Neural crest cell (in vitro differentiated cells): ENCODE results near the gene ZNF264. TPM values are rescaled to one million over a fixed set of nuclear protein-coding genes. Genes with fewer than 3 reads are reported as not detected.
"Not testable (repeated sequence)": the region's sequence is repeated elsewhere in the genome, so short reads cannot be mapped to it uniquely, and the experiment has no call there.

Experiments used
- DNase-seq: peaks from one replicate; pipeline ENCODE4 v3.0.0; 2021; ENCODE audit warnings: low read depth, mixed read lengths, low spot score
- H3K27ac Mint-ChIP-seq: one replicate; pipeline ENCODE4 v1.8.0; 2021; ENCODE audit warnings: mild to moderate bottlenecking, mixed read lengths; ENCODE audit not compliant: unreplicated experiment
- H3K27me3 Mint-ChIP-seq: 2 replicates; pipeline ENCODE4 v1.8.0; 2021; ENCODE audit warnings: low read depth, mild to moderate bottlenecking, mixed read lengths
- H3K36me3 Mint-ChIP-seq: 2 replicates; pipeline ENCODE4 v1.8.0; 2021; ENCODE audit warnings: low read depth, mild to moderate bottlenecking, mixed read lengths
- H3K4me1 Mint-ChIP-seq: 2 replicates; pipeline ENCODE4 v1.8.0; 2021; ENCODE audit warnings: mixed read lengths
- H3K4me3 Mint-ChIP-seq: one replicate; pipeline ENCODE4 v1.8.0; 2021; ENCODE audit warnings: mild to moderate bottlenecking, mixed read lengths
- H3K9me3 Mint-ChIP-seq: 2 replicates; pipeline ENCODE4 v1.8.0; 2021; ENCODE audit warnings: mixed read lengths
- total RNA-seq: library from RNA; stranded (reverse); gene quantifications from 2 replicates; pipeline ENCODE4 v1.2.1, GENCODE V29; 2021
- TF ChIP-seq, protein P1 (sequence below): fragments of 200-600 bp; sonication (generic); conservative IDR thresholded peaks from 2 replicates; pipeline ENCODE4 v1.5.0; 2021; ENCODE audit warnings: antibody characterized with exemption, mild to moderate bottlenecking

Gene ZNF264
- total RNA-seq, 1 donor from 2014 or later: 35.9 TPM

DNA sequence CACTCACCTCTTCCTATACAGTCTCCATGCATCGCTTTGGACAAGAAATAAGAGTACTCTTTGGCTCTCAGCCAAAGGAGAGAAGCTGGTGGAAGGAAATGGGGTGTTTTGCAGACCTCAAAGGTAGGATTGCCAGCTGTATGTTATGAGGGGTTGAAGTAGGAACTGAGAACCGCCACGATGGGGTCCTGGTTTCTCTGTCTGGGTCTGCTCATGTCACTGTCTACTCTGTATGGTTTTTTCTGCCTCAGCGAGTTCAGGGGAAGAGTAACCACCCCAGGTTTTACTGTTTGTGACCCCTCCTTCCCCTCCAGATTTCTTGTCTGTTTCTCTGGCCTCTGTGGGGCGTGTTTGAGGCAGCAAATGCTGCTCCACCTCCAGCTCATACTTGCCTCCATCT, 53.2 kb downstream of the ZNF264 start:
- Mint-ChIP-seq H3K4me1 (peaks cover 21% of the 10 kb centered on the region), H3K27me3 (no peaks in the 10 kb centered on the region), H3K36me3 (peaks cover 2% of the 10 kb centered on the region), H3K9me3 (peaks cover 2% of the 10 kb centered on the region), H3K4me3 (peak overlapping the region; percentile 72), H3K27ac (peak overlapping the region; percentile 50)
- DNase-seq: no peak
- TF ChIP-seq, protein P1, sequence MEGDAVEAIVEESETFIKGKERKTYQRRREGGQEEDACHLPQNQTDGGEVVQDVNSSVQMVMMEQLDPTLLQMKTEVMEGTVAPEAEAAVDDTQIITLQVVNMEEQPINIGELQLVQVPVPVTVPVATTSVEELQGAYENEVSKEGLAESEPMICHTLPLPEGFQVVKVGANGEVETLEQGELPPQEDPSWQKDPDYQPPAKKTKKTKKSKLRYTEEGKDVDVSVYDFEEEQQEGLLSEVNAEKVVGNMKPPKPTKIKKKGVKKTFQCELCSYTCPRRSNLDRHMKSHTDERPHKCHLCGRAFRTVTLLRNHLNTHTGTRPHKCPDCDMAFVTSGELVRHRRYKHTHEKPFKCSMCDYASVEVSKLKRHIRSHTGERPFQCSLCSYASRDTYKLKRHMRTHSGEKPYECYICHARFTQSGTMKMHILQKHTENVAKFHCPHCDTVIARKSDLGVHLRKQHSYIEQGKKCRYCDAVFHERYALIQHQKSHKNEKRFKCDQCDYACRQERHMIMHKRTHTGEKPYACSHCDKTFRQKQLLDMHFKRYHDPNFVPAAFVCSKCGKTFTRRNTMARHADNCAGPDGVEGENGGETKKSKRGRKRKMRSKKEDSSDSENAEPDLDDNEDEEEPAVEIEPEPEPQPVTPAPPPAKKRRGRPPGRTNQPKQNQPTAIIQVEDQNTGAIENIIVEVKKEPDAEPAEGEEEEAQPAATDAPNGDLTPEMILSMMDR: no peak

DNA sequence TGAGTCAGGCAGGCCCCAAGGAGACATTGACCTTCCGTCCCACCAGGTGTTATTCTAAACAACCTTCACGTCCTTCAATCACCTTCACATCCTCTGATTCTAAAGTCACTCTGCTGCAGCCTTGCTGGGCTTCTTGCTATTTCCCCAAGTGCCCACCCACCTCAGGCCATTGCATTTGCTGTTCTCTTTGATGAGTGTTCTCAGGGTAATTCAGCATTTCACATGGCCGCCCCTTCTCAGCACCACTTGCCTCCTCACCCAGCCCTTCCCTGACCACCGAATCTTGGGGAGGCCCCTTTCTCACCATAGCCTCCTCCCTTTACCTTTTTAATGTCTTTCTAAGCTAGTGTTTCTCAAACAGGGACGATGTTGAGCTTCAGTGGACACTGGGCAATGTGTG, 53.8 kb downstream of the ZNF264 start:
- Mint-ChIP-seq H3K27ac (no peak overlapping the region), H3K36me3 (peaks cover 1% of the 10 kb centered on the region), H3K4me3 (peak overlapping the region; percentile 72), H3K27me3 (no peaks in the 10 kb centered on the region), H3K4me1 (peaks cover 18% of the 10 kb centered on the region), H3K9me3 (peaks cover 1% of the 10 kb centered on the region)
- no peak for DNase-seq
- TF ChIP-seq, protein P1: no peak

DNA sequence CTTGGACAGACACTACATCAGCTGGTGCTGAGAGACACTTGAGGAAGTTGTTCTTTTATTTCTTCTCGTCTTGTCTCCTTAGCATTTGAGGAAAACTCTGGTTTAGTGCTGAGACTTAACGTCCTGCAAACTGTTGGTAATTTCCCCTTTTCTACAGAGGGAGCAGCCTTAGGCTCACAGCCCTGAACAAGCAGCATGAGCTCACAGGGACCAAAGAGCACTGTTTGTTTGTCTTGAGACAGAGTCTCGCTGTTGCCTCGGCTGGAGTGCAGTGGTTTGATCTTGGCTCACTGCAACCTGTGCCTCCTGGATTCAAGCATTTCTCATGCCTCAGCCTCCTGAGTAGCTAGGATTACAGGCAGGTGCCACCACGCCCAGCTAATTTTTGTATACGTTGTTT, 54.7 kb downstream of the ZNF264 start:
- H3K27me3 Mint-ChIP-seq: no peaks in the 10 kb centered on the region
- TF ChIP-seq, protein P1: no peak
- no peak for DNase-seq
- no peaks in the 10 kb centered on the region for H3K9me3 Mint-ChIP-seq
- no peak overlapping the region for H3K27ac Mint-ChIP-seq
- no peak overlapping the region for H3K4me3 Mint-ChIP-seq
- peaks cover 3% of the 10 kb centered on the region for H3K36me3 Mint-ChIP-seq
- H3K4me1 Mint-ChIP-seq: peaks cover 12% of the 10 kb centered on the region

DNA sequence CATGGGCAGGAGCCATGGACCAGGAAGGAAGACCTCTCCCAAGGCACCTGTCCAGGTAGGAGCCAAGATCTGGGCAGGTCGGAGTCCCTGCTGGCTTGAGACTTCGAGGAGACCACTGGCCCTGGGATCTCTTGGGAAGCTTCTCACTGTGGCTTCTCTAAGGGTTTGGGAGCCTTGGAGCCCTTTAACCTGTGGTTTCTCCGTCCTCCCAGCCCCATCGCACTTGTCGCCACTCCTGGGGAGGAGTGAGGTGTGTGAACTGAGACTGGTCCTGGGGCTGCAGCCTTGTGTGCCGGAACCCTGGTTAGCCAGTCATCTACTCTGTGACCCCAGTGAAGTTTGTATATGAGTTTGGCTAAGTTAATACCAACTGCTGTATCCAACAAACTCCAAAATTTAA, 57.3 kb downstream of the ZNF264 start:
- no peaks in the 10 kb centered on the region for H3K4me1 Mint-ChIP-seq
- H3K4me3 Mint-ChIP-seq: no peak overlapping the region
- no peaks in the 10 kb centered on the region for H3K9me3 Mint-ChIP-seq
- TF ChIP-seq, protein P1: no peak
- H3K27me3 Mint-ChIP-seq: no peaks in the 10 kb centered on the region
- H3K36me3 Mint-ChIP-seq: peaks cover 4% of the 10 kb centered on the region
- no peak overlapping the region for H3K27ac Mint-ChIP-seq
- DNase-seq: no peak

DNA sequence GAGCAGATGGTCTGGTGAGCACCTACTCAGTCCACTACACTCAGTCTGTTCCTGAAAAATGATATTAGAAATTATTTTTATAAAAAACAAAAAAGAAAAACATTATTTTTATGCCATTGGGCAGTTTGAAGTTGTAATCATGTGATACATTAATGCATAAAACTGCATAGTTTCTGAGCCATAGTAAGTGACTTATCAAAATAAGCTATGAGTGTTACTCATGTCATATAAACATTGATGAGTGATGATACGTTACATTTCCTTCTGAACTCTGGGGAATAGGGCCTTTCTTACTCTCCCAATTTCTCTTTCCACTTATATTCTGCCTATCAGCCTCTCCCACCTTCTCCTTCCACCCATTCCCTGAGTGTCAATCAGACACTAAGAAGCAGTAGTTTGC, 58.0 kb downstream of the ZNF264 start:
- TF ChIP-seq, protein P1: no peak
- H3K4me1 Mint-ChIP-seq: no peaks in the 10 kb centered on the region
- H3K9me3 Mint-ChIP-seq: no peaks in the 10 kb centered on the region
- H3K27me3 Mint-ChIP-seq: no peaks in the 10 kb centered on the region
- no peak for DNase-seq
- no peak overlapping the region for H3K4me3 Mint-ChIP-seq
- H3K36me3 Mint-ChIP-seq: peaks cover 5% of the 10 kb centered on the region
- H3K27ac Mint-ChIP-seq: no peak overlapping the region

DNA sequence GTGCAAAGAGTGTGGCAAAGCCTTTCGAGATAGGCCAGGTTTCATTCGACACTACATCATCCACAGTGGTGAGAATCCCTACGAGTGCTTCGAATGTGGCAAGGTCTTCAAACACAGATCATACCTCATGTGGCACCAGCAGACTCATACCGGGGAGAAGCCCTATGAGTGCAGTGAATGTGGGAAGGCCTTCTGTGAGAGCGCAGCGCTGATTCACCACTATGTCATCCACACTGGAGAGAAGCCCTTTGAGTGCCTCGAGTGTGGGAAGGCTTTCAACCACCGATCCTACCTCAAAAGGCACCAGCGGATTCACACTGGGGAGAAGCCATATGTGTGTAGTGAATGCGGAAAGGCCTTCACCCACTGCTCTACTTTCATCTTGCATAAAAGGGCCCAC, 62.5 kb downstream of the ZNF264 start:
- H3K27ac Mint-ChIP-seq, DNase-seq: not testable (repeated sequence)

More for the DNA sequence above, 62.5 kb downstream of the ZNF264 start:
- H3K36me3 Mint-ChIP-seq, H3K4me1 Mint-ChIP-seq, H3K27me3 Mint-ChIP-seq, H3K9me3 Mint-ChIP-seq, H3K4me3 Mint-ChIP-seq: not testable (repeated sequence)
